ENCODE results near the gene TSR1.

Gene TSR1

DNA sequence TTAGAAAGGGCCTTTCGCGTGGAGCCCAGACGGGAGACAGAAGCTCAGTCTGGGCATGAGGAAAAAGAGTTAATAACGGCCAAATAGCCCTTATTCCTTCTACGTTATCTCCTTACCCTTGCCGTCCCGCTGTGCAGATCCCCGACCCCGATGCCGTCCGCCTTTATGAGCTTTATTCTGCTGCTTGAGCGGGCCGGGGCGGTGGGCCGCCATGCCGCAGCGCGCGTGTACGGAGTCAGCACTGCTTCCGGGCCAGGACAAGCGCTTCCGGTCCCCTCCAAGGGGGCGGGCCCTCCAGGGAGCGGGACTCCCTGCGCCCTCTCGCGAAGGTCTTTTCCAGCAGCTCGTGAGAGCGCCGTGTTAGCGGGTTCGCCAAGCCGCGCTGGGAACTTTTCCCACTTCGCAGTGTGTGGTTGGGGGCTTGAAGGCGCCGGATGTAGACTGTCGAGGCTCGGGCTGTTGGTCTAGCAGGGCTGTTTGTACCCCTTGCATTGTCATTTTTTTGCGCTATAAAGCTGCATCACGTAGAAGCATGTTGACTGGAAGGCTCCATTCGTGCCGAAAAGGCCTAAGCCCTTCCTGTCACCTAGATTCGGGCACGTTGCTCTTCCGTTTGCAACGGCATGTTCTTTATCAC lies at the start of gene TSR1:
TSR1 (minus strand) TSS at position 243 of the 637 bp plus-strand sequence; CDS start at position 213, 30 bp downstream.
- DNase-seq = peak; percentile 81 to 86

DNA sequence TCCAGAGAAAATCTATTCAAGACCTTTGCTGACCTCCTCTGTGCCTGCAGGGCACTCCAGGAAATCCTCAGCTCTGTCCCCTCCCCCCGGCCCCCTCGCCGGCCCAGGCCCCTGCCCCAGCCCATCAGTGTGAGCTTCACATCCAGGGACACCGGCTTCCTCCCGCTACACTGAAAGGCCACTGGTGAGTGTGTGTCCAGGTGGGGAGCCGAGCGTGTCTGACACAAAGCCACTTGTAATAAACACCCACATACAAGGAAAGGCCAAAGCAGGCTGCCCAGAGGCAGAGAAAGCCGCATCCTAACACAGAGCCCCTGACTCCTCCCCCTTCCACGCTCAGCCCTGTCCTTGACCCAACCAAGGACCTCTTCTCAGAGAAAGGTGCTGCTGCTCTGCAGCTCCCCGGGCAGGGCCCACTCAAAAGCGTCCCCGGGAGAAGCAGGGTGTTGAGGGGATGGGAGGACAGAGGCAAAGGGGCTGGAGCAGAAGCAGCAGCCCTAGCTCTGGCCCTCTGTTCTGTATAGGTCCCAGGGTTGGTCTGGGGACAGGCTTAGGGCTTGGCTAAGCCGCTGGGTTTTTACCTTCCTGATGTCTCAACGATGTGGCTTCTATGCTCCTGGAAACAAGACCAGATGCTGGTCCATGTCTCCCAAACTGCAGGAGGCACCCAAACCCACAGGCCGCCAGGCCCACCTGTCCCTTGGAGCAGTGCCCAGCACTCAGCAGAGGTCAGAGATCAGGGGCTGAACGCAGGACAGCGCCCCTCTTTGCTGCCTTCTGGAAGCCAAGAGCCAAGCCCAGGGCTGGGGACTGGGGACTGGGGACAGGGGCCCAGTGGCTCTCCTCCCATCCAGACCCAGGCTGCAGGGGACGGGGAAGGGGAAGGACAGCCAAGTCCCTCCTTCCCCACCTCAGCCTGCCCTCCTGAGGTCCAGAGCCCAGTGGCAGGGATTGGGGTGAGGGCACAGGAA lies 49.3 kb upstream of the TSR1 start:
- no peak for DNase-seq

DNA sequence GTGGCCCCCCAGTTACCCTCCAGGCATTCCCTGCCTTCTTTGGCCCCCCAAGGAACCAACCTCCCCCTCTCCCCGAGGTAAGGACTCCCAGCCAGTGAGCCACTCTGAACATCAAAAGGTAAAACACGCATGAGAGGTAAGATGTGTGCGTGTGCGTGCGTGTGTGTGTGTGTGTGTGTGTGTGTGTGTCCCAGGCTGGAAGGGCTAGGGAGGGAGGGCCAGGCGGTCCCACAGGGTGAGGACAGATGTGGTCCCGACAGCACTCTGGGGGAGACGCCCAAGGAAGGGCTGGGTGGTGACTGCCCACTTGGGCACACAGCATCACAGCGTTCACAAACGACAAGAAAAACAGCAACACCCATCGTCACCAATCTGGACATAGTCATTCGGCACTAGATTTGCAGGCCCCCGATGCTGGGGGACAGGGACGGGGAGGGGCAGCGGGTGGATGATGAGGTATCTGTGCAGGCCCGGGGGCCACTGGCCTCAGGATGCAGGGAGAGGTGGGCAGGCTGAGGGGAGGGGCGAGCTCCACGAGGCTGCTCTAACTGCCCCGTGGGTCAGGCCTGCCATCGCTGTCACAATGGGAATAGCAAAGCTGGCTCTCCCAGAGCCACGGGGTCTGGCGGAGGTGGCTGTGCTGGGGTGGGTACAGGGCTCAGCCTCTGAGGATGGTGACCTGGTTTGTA lies 48.3 kb upstream of the TSR1 start:
- no peak for DNase-seq

DNA sequence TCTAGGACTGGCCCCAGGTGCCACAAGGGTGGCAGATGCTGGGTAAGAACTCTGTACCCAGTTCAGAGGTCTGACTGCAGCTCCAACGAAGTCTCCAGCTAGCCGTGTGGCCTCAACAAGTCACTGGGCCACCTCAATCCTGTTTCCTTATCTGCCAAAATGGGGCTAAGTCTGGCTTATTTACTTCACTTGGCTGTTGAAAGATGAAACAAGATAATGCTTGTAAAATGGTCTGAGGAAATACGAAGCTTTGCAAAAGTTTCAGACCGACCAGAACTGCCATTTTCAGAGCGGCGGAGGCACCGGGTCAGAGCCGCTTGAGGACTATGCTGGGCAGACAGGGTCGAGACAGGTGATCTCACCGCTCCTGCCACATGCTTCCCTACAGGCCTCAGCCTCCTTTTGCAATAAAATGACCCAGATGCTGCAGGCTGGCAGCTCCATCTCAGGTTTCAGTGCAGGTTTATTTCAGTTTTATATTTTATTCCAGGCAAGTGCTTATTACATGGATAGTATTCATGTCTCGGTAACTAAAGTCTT lies 47.4 kb upstream of the TSR1 start:
- DNase-seq = no peak

DNA sequence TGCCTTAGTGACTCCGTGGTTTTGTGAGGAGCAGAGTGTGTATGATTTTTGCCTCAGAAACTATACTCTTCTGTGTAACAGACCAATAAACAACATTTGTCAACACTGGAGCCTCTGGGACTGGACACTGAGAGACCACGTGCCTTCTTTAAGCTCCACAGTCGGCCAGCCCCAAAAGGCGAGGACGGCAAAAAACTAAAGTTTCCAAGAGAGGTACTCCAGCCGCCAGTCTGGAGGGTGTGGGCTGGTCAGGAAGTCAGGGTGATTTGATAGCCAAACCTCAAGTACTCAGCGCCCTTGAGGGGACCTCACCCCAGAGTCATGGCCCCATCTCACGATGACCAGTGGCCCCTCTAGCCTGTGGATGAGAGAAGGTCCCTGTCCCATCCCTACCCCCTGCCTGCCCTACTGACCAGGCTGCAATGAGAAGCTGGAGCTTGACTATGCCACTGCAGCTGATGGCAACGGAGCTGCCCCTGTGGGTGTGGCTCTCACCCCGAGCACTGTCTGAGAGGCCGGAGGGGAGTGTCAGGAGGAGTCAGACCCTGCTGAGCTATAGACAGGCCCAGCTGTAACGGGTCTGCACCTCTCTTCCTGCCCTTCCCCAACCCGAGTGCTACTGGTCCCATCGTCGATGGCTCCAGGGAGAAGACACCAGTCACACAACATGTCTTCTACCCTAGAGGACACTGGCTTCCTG lies 44.8 kb upstream of the TSR1 start:
- no peak for DNase-seq

DNA sequence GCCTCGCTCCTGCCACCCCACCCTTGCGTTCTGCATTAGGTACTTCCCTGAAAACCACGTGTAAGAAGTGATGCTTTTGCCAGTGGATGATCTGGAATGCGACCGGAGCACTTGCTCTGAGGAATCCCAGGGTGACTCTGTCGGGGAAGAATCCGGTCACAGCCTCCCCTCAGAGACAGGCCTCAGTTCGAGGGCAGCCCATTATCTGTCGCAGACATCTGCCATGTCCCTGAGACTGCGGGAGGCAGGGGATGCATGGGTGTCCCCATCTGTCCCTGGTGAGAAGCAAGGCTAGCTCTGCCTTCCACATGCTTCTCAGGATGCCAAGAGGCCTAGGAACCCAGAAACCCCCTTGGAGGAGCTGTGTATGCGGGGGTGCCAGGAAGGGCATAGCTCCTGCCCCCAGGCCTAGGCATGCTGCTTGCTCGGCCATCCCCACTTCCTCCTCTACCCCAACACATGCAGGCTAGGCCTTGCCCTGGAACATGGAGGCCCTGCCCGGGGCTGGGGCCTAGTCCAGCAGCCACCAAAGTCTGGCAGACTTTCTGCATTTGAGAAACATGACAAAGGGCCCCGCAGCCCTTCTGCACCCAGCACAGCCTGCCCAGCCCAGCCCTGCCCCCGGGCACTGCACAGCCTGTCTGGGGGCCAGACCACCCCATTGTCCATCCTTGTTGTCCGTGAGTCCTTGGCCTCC lies 44.1 kb upstream of the TSR1 start:
- no peak for DNase-seq

DNA sequence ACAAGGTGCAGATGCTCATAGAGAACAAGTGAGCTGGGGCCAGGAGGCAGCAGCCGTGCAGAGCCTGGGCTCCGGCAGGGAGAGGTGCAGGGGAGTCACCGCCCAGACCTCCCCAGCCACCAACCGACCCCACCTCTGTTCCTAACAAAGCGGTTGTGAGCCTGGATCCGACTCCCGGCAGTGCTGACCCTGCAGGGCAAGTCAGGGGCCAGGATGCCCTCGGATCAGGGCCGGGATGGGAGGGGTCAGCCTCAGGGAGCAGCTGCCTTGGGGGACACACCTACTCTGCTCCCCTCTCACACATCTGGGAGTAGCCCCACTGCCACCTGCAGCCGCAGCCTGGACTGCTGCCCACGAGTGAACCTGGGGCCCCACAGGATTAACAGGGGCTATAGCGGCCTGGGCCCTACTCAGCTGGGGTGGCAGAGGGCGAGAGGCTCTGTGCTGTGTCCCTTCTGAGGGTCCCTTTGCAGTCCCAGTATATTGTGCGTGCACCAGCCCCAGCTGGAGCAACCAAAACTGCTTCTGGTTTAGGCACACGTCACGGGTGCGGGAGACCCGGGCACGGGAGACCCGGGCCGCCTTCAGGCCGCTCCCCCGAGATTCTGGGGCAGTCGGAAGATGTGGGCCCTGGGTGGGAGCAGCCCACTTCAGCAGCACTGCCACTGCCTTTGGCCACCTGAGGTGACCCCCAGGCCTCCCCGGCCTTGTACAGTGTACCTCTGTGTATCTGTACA lies 43.4 kb upstream of the TSR1 start:
- DNase-seq = no peak

DNA sequence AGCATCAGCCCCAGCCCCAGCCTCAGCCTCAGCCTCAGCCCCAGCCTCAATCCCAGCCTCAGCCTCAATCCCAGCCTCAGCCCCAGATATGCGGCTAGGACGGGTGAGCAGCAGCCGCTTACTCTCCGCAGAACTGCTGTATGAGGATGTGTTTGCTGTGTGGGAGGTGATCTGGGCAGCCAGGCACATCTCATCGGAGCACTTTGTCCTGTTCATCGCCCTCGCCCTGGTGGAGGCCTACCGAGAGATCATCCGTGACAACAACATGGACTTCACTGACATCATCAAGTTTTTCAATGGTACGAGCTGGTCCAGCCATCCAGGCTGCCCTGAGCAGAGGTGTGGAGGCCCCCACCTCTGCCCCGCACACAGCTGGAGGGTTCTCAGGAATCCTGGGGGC lies 42.6 kb upstream of the TSR1 start:
- DNase-seq = no peak

DNA sequence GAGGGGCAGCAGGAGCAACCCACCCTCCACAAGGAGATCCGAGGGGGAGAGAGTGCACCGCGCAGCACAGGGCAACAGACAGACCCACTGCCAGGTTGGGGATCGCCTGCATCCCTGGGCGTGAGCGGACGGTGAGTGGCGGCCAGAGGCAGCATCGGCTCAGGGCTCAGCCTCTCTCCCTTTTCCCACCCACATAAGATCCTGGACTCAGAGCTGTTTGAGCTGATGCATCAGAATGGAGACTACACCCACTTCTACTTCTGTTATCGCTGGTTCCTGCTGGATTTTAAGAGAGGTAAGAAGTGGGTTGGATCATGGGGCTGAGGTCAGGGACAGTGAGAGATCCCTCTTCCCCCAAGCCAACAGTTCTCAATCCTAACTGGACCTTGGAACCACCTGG lies 41.4 kb upstream of the TSR1 start:
- DNase-seq = no peak

DNA sequence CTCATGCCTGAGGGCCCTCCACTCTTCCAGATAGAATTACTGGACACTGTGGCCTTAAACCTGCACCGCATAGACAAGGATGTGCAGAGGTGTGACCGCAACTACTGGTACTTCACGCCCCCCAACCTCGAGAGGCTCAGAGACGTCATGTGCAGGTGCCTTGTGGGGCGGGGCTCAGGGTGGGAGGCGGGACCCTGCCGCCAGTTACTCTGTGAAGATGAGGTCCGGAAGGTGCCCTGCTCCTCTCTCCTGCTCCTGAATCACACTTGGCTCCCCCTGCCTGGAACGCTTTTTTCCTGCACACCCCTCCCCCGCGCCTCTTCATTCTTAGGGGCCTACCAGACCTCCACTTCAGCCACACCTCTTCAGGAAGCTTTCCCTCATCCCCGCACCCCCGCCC lies 39.9 kb upstream of the TSR1 start:
- DNase-seq = no peak

DNA sequence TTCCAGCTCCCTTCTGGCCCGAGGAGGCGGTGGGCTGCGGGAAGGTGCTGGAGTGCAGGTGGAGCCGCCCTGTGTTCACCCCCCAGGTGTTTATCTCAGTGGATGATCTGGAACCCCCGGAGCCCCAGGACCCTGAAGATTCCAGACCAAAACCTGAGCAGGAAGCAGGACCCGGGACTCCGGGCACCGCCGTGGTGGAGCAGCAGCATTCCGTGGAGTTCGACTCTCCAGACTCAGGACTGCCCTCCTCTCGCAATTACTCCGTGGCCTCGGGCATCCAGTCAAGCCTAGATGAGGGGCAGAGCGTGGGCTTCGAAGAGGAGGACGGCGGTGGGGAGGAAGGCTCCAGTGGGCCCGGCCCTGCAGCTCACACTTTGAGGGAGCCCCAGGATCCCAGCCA lies 39.1 kb upstream of the TSR1 start:
- no peak for DNase-seq

DNA sequence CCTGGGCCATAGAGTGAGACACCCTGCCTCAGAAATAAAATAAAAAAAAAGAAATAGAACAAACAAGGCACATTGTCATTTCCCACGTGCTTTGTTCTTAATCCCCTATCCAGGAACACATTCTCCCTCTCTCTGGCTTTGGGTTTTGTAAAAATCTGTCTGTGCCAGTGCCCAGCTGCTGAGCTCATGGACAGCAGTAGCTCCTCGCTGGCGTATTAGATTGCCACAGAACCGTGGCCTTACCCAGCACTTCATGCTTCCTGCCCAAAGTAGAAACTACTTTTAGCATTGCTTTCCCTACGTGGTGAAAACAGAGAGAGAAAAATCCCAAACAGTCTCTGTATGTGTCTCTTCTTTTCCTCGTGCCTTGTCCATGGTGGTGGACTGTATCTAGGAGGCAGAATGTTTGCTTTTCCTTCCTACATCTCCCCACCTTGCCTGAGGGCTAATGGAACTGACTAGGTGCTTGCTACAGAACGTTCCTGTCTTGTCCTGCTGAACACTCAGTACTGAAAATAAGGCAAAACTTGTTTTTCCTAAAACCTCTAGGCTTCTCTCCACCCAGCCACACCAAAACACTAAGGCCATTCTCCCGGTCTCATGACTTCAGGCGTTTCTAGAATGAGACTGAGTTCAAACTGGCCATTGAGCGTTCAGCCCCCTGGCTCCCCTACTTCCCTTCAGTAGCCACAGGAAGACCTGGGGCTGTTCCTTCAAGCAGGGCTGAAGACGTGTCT lies 38.5 kb upstream of the TSR1 start:
- no peak for DNase-seq

DNA sequence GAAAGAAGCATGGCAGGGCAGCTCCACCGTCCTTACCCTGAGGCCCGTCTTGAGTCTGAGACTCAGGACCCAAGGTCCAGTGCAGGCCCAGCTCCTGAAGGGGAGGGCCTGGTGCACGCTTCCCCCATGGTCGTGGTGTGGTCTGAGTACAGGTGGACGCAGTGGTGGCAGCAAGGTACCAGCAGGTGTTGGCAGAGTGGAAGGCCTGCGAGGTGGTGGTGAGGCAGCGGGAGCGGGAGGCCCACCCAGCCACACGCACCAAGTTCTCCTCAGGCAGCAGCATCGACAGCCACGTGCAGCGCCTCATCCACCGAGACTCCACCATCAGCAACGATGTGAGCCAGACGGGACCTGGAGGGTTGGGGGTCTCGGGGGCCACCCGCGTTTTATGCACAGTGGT lies 36.9 kb upstream of the TSR1 start:
- DNase-seq = no peak

DNA sequence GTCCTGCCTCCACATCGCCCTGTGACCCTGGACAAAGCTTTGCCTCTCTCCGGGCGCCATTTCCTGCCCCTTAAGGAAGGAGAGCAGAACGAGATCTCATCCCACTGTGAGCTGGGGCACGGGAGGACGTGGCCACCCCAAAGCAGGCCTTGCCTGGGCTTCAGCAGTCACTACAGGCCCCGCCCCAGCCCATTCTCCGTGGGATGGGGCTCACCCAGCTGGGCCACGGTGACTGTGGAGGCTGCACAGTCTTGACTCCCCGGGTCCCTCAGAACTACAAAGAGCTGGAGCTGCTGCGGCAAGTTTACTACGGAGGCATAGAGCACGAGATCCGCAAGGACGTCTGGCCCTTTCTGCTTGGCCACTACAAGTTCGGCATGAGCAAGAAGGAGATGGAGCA lies 36.4 kb upstream of the TSR1 start:
- no peak for DNase-seq

DNA sequence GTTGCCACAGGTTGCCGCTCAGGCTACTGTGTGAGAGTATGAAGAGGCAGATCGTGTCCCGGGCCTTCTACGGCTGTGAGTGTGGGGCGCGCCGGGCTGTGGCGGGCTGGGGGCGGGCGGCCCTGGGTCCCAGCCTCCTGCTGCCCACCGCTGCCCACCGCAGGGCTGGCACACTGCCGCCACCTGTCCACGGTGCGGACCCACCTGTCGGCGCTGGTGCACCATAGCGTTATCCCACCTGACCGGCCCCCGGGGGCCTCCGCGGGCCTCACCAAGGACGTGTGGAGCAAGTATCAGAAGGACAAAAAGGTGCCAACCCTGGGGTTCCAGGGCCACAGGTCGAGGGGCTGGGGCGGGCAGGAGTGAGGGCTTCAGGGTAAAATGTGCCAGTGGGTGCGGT lies 35.9 kb upstream of the TSR1 start:
- DNase-seq = no peak

DNA sequence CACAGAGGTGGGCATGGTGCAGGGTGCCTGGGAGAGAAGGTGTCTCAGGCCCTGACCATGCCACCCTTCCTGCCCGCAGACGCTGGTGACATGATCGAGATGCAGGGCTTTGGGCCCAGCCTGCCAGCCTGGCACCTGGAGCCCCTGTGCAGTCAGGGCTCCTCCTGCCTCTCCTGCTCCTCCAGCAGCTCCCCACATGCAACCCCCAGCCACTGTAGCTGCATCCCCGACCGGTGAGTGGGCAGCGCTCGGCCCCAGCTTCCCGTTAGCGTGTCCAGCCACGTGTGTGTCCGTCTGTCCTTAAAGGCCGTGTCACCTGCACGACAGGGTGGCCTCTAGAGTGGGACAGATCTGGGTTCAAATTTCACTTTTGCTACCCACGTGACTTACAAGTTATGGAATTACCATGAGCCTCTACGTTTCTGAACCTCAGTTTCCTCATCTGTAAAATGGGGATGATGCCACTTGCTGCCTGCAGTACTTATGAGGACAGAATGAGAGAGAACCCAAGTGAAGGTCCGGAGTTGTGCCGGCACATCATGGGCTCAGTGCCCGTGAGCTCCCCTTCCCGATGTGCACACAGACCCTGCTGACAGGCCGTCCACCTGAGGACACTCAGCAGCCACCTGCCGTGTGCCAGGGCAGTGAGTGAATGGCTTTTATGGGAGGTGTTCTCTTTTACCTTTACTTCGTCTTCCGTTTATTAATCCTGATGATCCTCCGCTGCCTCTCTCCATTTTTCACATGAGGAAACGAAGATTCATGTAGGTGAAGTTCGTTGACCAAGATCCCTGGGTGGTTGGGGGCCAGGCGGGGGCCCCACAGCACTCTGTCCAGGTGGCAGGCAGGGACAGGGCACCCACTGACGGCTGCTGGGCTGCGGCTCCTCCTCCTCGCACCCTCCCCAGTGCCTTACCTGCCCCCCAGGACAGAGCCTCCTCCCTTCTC lies 35.2 kb upstream of the TSR1 start:
- no peak for DNase-seq

DNA sequence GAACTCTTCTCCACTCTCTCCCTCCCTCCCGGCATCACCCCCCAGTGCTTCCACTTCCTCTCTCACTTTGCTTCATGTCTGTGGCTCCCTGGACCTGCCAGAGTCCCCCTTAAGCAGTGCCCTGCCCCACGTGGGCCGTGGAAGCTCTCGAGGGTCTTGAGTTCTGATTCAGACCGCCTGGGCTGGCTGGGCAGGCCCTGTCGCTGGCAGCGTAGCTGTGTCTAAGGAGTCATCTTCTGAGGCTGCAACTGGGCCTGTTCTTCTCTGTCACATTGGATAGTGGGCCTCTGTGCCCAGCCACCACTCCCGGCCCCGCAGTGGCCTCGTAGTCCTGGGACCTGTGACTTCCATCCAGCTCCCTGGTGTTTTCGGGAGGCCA lies 33.9 kb upstream of the TSR1 start:
- DNase-seq = no peak

DNA sequence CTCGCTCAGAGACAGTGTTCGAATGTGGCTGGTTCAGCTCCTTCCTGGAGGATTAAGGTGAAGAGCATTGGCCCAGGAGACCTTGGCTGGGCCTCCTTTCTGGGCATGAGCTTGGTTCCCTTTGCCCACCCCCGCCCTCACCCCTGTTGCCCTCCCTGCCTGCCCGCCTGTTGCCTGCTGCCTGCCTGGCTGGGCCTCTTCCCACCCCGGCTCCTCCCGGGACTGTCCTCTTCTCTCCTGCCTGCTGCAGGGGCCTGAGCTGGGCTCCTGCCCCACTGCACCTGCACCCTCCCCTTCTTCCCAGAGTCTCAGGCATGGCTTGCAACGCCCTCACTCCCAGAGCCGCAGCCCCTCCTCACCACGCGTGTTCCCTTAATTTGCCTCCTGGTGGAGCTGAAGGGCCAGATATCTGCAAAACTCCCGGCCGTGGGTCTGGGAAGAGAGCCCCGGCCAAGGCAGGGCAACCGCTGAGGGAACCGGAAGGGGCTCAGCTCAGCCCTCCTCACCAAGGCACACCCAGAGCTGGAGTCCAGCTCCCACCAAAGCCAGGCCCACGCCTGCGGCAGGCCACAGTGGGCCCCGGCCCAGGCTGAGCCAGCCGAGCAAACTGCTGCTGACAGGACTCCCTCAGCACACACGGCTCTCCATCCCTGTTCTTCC lies 33.4 kb upstream of the TSR1 start:
- DNase-seq = no peak

DNA sequence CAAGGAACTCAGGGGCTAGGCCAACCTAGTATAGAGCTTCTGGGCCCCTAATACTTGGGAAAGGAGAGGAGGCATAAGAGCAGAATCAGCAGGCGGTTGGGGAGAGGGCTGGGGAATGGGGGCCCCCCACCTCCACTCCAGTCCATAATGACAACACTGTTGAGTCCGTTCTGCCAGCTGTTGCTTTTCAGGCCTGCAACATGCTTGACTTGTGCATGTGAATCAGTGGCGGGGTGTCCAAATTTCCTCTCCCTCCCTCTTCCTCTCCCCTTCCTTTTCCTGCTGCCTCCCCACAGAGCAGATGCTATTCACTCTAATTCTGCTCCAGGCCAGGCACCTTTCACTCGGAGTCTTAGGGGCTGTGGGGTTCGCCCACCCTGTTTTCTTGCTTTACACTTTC lies 32.8 kb upstream of the TSR1 start:
- no peak for DNase-seq

All from activated CD4-positive, alpha-beta T cell treated with anti-CD3 and anti-CD28 coated beads, Interleukin-2, amount 50 U/mL, for 4 hours (primary cell).